Fibroblast of lung (primary cell): ENCODE results near the gene GPC5. TPM values are rescaled to one million over a fixed set of nuclear protein-coding genes. Genes with fewer than 3 reads are reported as not detected.
A peak's percentile ranks its signal among the peaks of the same experiment; 100 is the strongest.

Experiments used
- DNase-seq, 2 donors: peaks; one replicate each; pipeline versions ENCODE4 v3.0.0 to v3.0.0-alpha.2; 2010; ENCODE audit warnings: low read depth in 2 of 2
- H2AFZ ChIP-seq: 2 replicates; pipeline ENCODE4 v1.5.1; 2012; ENCODE audit warnings: low read length, control low read depth, inconsistent platforms
- H3K27ac ChIP-seq: 2 replicates; pipeline ENCODE4 v1.5.1; 2011; ENCODE audit warnings: low read length, control low read depth; ENCODE audit not compliant: insufficient read depth
- H3K27me3 ChIP-seq: 2 replicates; pipeline ENCODE4 v1.5.1; 2011; ENCODE audit warnings: mild to moderate bottlenecking, low read length; ENCODE audit not compliant: control insufficient read depth, insufficient read depth
- H3K36me3 ChIP-seq: 2 replicates; pipeline ENCODE4 v1.5.1; 2011; ENCODE audit warnings: low read length; ENCODE audit not compliant: control insufficient read depth, insufficient read depth
- H3K4me1 ChIP-seq: 2 replicates; pipeline ENCODE4 v1.5.1; 2011; ENCODE audit warnings: low read length; ENCODE audit not compliant: control insufficient read depth, insufficient read depth; ENCODE audit errors: extremely low read depth
- H3K4me2 ChIP-seq: 2 replicates; pipeline ENCODE4 v1.5.1; 2011; ENCODE audit warnings: low read length, control low read depth; ENCODE audit not compliant: insufficient read depth; ENCODE audit errors: extremely low read depth
- H3K4me3 ChIP-seq, 4 experiments: fragments of 200-600 bp in 1 of 4; sonication (generic) in 1 of 4; replicated peaks in 1 of 4; 2 replicates each; pipeline ENCODE4 v1.5.1; 2011 to 2016; ENCODE audit warnings: low read length in 4 of 4, low read depth in 3 of 4, mild to moderate bottlenecking in 3 of 4, control low read depth in 2 of 4, inconsistent platforms in 1 of 4, mixed read lengths in 1 of 4; ENCODE audit not compliant: insufficient read depth in 1 of 4; ENCODE audit errors: control extremely low read depth in 1 of 4
- H3K79me2 ChIP-seq: 2 replicates; pipeline ENCODE4 v1.5.1; 2012; ENCODE audit warnings: mild to moderate bottlenecking, low read length, inconsistent platforms; ENCODE audit not compliant: control insufficient read depth, insufficient read depth
- H3K9ac ChIP-seq: 2 replicates; pipeline ENCODE4 v1.5.1; 2011; ENCODE audit warnings: mild to moderate bottlenecking, low read length, control low read depth; ENCODE audit not compliant: insufficient read depth
- H3K9me3 ChIP-seq: 2 replicates; pipeline ENCODE4 v1.5.1; 2012; ENCODE audit warnings: low read depth, low read length; ENCODE audit not compliant: control insufficient read depth, insufficient read depth
- H4K20me1 ChIP-seq: 2 replicates; pipeline ENCODE4 v1.5.1; 2011; ENCODE audit warnings: low read length; ENCODE audit not compliant: control insufficient read depth, insufficient read depth; ENCODE audit errors: extremely low read depth
- CTCF ChIP-seq, 2 donors: IDR thresholded peaks in 1 of 2; conservative IDR thresholded peaks in 1 of 2; 1 replicate in 1 of 2; 2 replicates in 1 of 2; pipeline ENCODE4 v1.5.1; 2011 to 2012; ENCODE audit warnings: low read length in 2 of 2, control low read depth in 1 of 2, inconsistent platforms in 1 of 2, low read depth in 1 of 2, mild to moderate bottlenecking in 1 of 2
- EZH2 ChIP-seq: IDR thresholded peaks from 2 replicates; pipeline ENCODE4 v1.5.1; 2012; ENCODE audit warnings: low read length, control low read depth, mild to moderate bottlenecking; ENCODE audit errors: missing control alignments
- polyA plus RNA-seq, 2 donors: library from polyadenylated mRNA; depleted of rRNA in 1 of 2; stranded (reverse) in 1 of 2; unstranded in 1 of 2; fragments of >200 nt; gene quantifications; 2 replicates each; pipeline ENCODE4 v1.2.1, GENCODE V29; 2011 to 2012; ENCODE audit warnings: missing spikeins in 1 of 2
- total RNA-seq: library from RNA; depleted of rRNA; stranded (reverse); fragments of >200 nt; gene quantifications from 2 replicates; pipeline ENCODE4 v1.2.1, GENCODE V29; 2014

The GPC5 gene
- total and polyA plus RNA-seq, 2 donors (not counting 1 experiment from before 2014, with no cell fraction given): 0.17 TPM; not detected in 1

GRCh38 chr13:92150606-92151005, 752.2 kb downstream of the GPC5 start:
- DNase-seq: no peak
- H3K27me3 ChIP-seq: no peaks in the 10 kb centered on the region
- no peaks in the 10 kb centered on the region for H4K20me1 ChIP-seq
- H3K9ac ChIP-seq: no peak overlapping the region
- H3K79me2 ChIP-seq: no peaks in the 10 kb centered on the region
- TF ChIP-seq EZH2 (no peak), CTCF (conservative IDR thresholded peaks at IDR 0.05 in 1 of 2, IDR thresholded peaks at IDR 0.05 in 1 of 2; ENCODE audit: low read depth in 1 of 2, low read length in 2 of 2) (no peak)
- H3K4me1 ChIP-seq: no peaks in the 10 kb centered on the region
- H3K9me3 ChIP-seq: no peaks in the 10 kb centered on the region
- no peak overlapping the region for H3K4me3 ChIP-seq
- no peaks in the 10 kb centered on the region for H3K36me3 ChIP-seq
- H2AFZ ChIP-seq: no peak overlapping the region
- H3K4me2 ChIP-seq: no peak overlapping the region
- no peak overlapping the region for H3K27ac ChIP-seq

- no peaks in the 10 kb centered on the region for H3K27me3 ChIP-seq
- no peaks in the 10 kb centered on the region for H4K20me1 ChIP-seq
- H3K9ac ChIP-seq: no peak overlapping the region
- H3K27ac ChIP-seq: no peak overlapping the region
- H3K36me3 ChIP-seq: no peaks in the 10 kb centered on the region
- H3K4me2 ChIP-seq: no peak overlapping the region
- peak; percentile 74 to 79 for DNase-seq
- H3K4me3 ChIP-seq: no peak overlapping the region
- H2AFZ ChIP-seq: no peak overlapping the region
- no peaks in the 10 kb centered on the region for H3K4me1 ChIP-seq
- no peaks in the 10 kb centered on the region for H3K9me3 ChIP-seq
- TF ChIP-seq EZH2 (no peak), CTCF (conservative IDR thresholded peaks at IDR 0.05 in 1 of 2, IDR thresholded peaks at IDR 0.05 in 1 of 2; ENCODE audit: low read depth in 1 of 2, low read length in 2 of 2) (no peak)
- H3K79me2 ChIP-seq: no peaks in the 10 kb centered on the region
Measured at GRCh38 chr13:92158346-92158745, 759.9 kb downstream of the GPC5 start.

GRCh38 chr13:92164822-92165221, 766.4 kb downstream of the GPC5 start:
- H3K9ac ChIP-seq: no peak overlapping the region
- no peaks in the 10 kb centered on the region for H3K36me3 ChIP-seq
- no peaks in the 10 kb centered on the region for H4K20me1 ChIP-seq
- no peak overlapping the region for H2AFZ ChIP-seq
- no peak overlapping the region for H3K4me2 ChIP-seq
- H3K4me3 ChIP-seq: no peak overlapping the region
- DNase-seq: no peak
- no peaks in the 10 kb centered on the region for H3K9me3 ChIP-seq
- no peaks in the 10 kb centered on the region for H3K27me3 ChIP-seq
- no peaks in the 10 kb centered on the region for H3K79me2 ChIP-seq
- H3K27ac ChIP-seq: no peak overlapping the region
- TF ChIP-seq EZH2 (no peak), CTCF (conservative IDR thresholded peaks at IDR 0.05 in 1 of 2, IDR thresholded peaks at IDR 0.05 in 1 of 2; ENCODE audit: low read depth in 1 of 2, low read length in 2 of 2) (no peak)
- H3K4me1 ChIP-seq: no peaks in the 10 kb centered on the region
